Endodermal cell (in vitro differentiated cells): Measurements from ENCODE around the gene TMPRSS4. TPM values are rescaled to one million over a fixed set of nuclear protein-coding genes. Genes with fewer than 3 reads are reported as not detected.

ENCODE experiments used
- DNase-seq: peaks from one replicate; pipeline ENCODE4 v3.0.0-alpha.2; 2017
- H3K27ac ChIP-seq: 2 replicates; pipeline ENCODE4 v1.5.1; 2013; ENCODE audit warnings: mild to moderate bottlenecking, low read depth, low read length, moderate library complexity
- H3K27me3 ChIP-seq: 2 replicates; pipeline ENCODE4 v1.6.1; 2013; ENCODE audit warnings: mild to moderate bottlenecking, low read length, moderate library complexity; ENCODE audit not compliant: insufficient read depth, control insufficient read depth, poor library complexity, severe bottlenecking
- H3K36me3 ChIP-seq: 2 replicates; pipeline ENCODE4 v1.7.0; 2013; ENCODE audit warnings: mild to moderate bottlenecking, low read length, moderate library complexity; ENCODE audit not compliant: control insufficient read depth, insufficient read depth
- H3K4me1 ChIP-seq: one replicate; pipeline ENCODE4 v1.7.0; 2013; ENCODE audit warnings: low read length; ENCODE audit not compliant: control insufficient read depth, insufficient read depth
- H3K4me3 ChIP-seq: 2 replicates; pipeline ENCODE4 v1.5.1; 2013; ENCODE audit warnings: mild to moderate bottlenecking, low read length, moderate library complexity
- H3K9ac ChIP-seq: 2 replicates; pipeline ENCODE4 v1.6.1; 2013; ENCODE audit warnings: mild to moderate bottlenecking, low read length, moderate library complexity; ENCODE audit not compliant: poor library complexity, severe bottlenecking; ENCODE audit errors: extremely low read depth
- H3K9me3 ChIP-seq: 2 replicates; pipeline ENCODE4 v1.6.1; 2013; ENCODE audit warnings: mild to moderate bottlenecking, low read length, moderate library complexity; ENCODE audit not compliant: control insufficient read depth
- H3K27ac Mint-ChIP-seq: 2 replicates; pipeline ENCODE4 v1.8.0; 2020; ENCODE audit warnings: mixed read lengths
- H3K27me3 Mint-ChIP-seq: 2 replicates; pipeline ENCODE4 v1.8.0; 2021; ENCODE audit warnings: mild to moderate bottlenecking, mixed read lengths; ENCODE audit not compliant: insufficient read depth
- H3K36me3 Mint-ChIP-seq: 2 replicates; pipeline ENCODE4 v1.8.0; 2020; ENCODE audit warnings: low read depth, mixed read lengths
- H3K4me1 Mint-ChIP-seq: 2 replicates; pipeline ENCODE4 v1.8.0; 2020; ENCODE audit warnings: mixed read lengths
- H3K4me3 Mint-ChIP-seq: 2 replicates; pipeline ENCODE4 v1.8.0; 2020; ENCODE audit warnings: mild to moderate bottlenecking, moderate library complexity, mixed read lengths
- H3K9me3 Mint-ChIP-seq: 2 replicates; pipeline ENCODE4 v1.8.0; 2020; ENCODE audit warnings: mild to moderate bottlenecking, mixed read lengths
- WGBS, 2 experiments: methylation state at CpG; one replicate each; pipeline versions ENCODE4 v1.1.5 to v1.1.7; 2013; ENCODE audit warnings: missing lambda C conversion rate in 2 of 2, mixed read lengths in 1 of 2; ENCODE audit not compliant: insufficient coverage in 1 of 2, insufficient read length in 1 of 2; 5-methylcytosine and 5-hydroxymethylcytosine counted together
- total RNA-seq, 2 donors: library from RNA; stranded (reverse); fragmentation: NEBNext Ultra II Directional in 1 of 2; extraction: Animal tissue kit (Norgen Biotek cat#: 25700) in 1 of 2; gene quantifications; 2 replicates in 1 of 2; 3 replicates in 1 of 2; pipeline ENCODE4 v1.2.1, GENCODE V29; 2021
- TF ChIP-seq, protein P1 (sequence below): fragments of 200-600 bp; sonication (generic); conservative IDR thresholded peaks from 2 replicates; pipeline ENCODE4 v1.5.0; 2021; ENCODE audit warnings: antibody characterized with exemption, mild to moderate bottlenecking

The TMPRSS4 gene
- total RNA-seq, 2 donors from 2014 or later = not detected

DNA sequence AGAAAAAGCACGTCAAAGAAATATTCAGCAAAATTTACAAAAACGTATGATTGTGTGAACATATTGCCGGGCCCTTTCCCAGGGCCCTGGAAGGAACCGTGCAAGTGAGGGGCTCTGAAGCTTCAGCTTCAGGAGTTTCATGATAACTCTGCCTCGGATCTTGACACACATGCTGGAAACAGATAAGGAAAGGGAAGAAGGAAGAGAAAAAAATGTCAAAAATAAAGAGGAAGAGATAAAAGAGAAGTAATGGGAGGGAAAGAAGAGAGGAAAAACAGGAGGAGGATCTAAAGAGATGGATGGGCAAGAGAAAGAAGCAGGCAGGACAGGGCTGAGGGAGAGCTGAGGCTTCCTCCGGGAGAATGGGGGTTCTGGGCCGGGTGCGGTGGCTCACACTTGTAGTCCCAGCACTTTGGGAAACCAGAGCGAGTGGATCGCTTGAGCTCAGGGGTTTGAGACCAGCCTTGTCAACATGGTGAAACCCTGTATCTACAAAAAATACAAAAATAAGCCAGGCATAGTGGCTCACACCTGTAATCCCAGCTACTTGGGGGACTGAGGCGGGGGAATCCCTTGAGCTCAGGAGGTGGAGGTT, 2.7 kb upstream of the TMPRSS4 start:
- H3K27ac Mint-ChIP-seq = no peak overlapping the region
- WGBS, 2 experiments = 89 to 92% methylated on average over 5 to 11 of the region's 11 CpGs
- no peak for DNase-seq
- TF ChIP-seq, protein P1, sequence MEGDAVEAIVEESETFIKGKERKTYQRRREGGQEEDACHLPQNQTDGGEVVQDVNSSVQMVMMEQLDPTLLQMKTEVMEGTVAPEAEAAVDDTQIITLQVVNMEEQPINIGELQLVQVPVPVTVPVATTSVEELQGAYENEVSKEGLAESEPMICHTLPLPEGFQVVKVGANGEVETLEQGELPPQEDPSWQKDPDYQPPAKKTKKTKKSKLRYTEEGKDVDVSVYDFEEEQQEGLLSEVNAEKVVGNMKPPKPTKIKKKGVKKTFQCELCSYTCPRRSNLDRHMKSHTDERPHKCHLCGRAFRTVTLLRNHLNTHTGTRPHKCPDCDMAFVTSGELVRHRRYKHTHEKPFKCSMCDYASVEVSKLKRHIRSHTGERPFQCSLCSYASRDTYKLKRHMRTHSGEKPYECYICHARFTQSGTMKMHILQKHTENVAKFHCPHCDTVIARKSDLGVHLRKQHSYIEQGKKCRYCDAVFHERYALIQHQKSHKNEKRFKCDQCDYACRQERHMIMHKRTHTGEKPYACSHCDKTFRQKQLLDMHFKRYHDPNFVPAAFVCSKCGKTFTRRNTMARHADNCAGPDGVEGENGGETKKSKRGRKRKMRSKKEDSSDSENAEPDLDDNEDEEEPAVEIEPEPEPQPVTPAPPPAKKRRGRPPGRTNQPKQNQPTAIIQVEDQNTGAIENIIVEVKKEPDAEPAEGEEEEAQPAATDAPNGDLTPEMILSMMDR = no peak
- no peak overlapping the region for H3K27ac ChIP-seq
- peaks cover 13% of the 10 kb centered on the region for H3K4me1 Mint-ChIP-seq
- H3K4me3 Mint-ChIP-seq = no peak overlapping the region
- H3K4me1 ChIP-seq = no peaks in the 10 kb centered on the region
- peaks cover 4% of the 10 kb centered on the region for H3K9me3 Mint-ChIP-seq
- H3K27me3 Mint-ChIP-seq = peaks cover 10% of the 10 kb centered on the region
- no peaks in the 10 kb centered on the region for H3K27me3 ChIP-seq
- H3K9ac ChIP-seq = no peak overlapping the region
- no peaks in the 10 kb centered on the region for H3K36me3 ChIP-seq
- no peak overlapping the region for H3K4me3 ChIP-seq
- no peaks in the 10 kb centered on the region for H3K36me3 Mint-ChIP-seq
- H3K9me3 ChIP-seq = no peaks in the 10 kb centered on the region

DNA sequence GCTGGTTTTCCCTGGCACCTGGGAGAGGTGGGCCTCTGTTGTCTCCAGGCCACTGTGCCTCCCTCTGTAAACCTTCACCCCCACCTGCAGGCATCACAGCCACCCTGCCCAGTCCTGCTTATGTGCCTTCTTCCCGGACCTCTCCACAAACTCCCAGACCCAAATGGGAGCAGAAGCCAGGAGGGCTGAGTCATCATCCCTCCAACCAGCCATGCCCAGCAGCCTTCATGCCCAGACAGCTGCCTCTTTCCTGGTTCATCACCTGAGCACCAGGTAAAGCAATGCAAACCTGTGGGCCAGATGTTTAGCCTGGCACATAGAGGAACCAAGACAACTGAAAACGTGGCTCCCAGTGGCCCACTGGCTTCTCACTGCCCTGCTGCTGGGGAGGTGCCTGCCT, 2.1 kb upstream of the TMPRSS4 start:
- no peaks in the 10 kb centered on the region for H3K36me3 ChIP-seq
- H3K4me1 Mint-ChIP-seq = peaks cover 13% of the 10 kb centered on the region
- H3K27me3 ChIP-seq = no peaks in the 10 kb centered on the region
- H3K27ac Mint-ChIP-seq = no peak overlapping the region
- TF ChIP-seq, protein P1 = no peak
- no peaks in the 10 kb centered on the region for H3K4me1 ChIP-seq
- H3K27me3 Mint-ChIP-seq = peaks cover 11% of the 10 kb centered on the region
- H3K9ac ChIP-seq = no peak overlapping the region
- 81 to 86% methylated on average over 1 to 2 of the region's 2 CpGs for WGBS, 2 experiments
- H3K27ac ChIP-seq = no peak overlapping the region
- H3K4me3 Mint-ChIP-seq = no peak overlapping the region
- H3K36me3 Mint-ChIP-seq = no peaks in the 10 kb centered on the region
- H3K9me3 Mint-ChIP-seq = peaks cover 4% of the 10 kb centered on the region
- no peak for DNase-seq
- no peak overlapping the region for H3K4me3 ChIP-seq
- H3K9me3 ChIP-seq = no peaks in the 10 kb centered on the region

DNA sequence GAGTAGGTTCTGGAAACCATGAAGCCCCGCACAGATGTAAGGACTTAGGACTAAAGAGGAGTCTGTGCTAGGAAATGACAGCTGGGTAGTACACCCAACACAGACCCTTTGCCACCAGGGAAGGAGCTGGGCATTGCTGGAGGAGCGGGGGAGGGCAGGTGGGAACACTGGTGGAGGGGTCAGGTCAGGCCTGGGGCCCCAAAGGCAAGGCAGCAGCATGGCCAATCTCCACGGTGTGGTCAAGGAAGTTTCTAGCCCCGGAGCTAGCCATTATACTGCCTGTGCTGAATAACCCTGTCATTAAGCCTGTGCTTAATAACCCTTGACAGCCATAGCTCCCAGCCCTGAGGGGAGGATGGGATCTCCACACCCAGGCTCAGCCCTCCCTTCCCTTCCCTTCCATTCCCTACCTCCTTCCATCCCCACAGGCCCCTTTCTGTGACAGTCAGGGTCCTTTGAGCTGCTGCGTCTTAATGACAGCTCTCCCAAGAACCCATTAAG, 2.1 kb downstream of the TMPRSS4 start:
- no peak overlapping the region for H3K4me3 Mint-ChIP-seq
- peak overlapping the region; percentile 29 for H3K27ac ChIP-seq
- H3K4me1 Mint-ChIP-seq = peaks cover 15% of the 10 kb centered on the region

More for the DNA sequence above, 2.1 kb downstream of the TMPRSS4 start:
- Mint-ChIP-seq H3K36me3 (no peaks in the 10 kb centered on the region), H3K27ac (no peak overlapping the region), H3K9me3 (peaks cover 4% of the 10 kb centered on the region), H3K27me3 (peaks cover 18% of the 10 kb centered on the region)
- DNase-seq = no peak
- WGBS, 2 experiments = 91 to 92% methylated on average over 2 to 5 of the region's 5 CpGs
- no peaks in the 10 kb centered on the region for H3K4me1 ChIP-seq
- TF ChIP-seq, protein P1 = no peak
- no peaks in the 10 kb centered on the region for H3K36me3 ChIP-seq
- no peaks in the 10 kb centered on the region for H3K9me3 ChIP-seq
- no peak overlapping the region for H3K4me3 ChIP-seq
- no peaks in the 10 kb centered on the region for H3K27me3 ChIP-seq
- H3K9ac ChIP-seq = no peak overlapping the region
